Kidney glomerular epithelial cell (primary cell): ENCODE results near the gene PI4KA.
"Not testable (repeated sequence)": the region's sequence is repeated elsewhere in the genome, so short reads cannot be mapped to it uniquely, and the experiment has no call there.

Source experiments
- DNase-seq: peaks from one replicate; lab custom pipeline; 2025; lab: John Stamatoyannopoulos, UW

Gene PI4KA

GRCh38 chr22:20724676-20725454, 133.7 kb downstream of the PI4KA start:
- DNase-seq = no peak

- DNase-seq = no peak
These were observed 137.0 kb downstream of the PI4KA start for GRCh38 chr22:20721409-20722218.

GRCh38 chr22:20720692-20721408, 137.8 kb downstream of the PI4KA start:
- DNase-seq = no peak

DNA sequence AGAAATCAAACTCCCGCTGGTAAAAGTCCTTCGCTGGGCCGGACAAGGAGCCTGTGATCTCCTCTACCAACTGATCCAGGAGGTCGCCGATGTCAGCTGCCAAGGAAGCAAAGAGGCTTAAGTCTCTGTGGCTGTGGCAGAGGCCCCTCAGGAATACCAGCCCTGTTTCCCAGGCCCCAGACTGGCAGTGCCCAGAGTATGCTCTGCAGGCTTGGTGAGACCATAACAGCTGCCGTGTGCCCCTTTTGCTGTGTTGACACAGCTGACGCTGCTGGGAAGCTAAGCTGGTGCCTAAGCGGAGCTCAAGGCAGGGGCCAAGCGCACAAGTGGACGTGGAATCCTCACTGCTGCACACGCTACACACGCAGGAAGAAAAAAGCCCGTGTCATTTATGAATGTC, 139.9 kb downstream of the PI4KA start:
- not testable (repeated sequence) for DNase-seq

GRCh38 chr22:20717981-20718380, 140.6 kb downstream of the PI4KA start:
- DNase-seq = not testable (repeated sequence)

DNA sequence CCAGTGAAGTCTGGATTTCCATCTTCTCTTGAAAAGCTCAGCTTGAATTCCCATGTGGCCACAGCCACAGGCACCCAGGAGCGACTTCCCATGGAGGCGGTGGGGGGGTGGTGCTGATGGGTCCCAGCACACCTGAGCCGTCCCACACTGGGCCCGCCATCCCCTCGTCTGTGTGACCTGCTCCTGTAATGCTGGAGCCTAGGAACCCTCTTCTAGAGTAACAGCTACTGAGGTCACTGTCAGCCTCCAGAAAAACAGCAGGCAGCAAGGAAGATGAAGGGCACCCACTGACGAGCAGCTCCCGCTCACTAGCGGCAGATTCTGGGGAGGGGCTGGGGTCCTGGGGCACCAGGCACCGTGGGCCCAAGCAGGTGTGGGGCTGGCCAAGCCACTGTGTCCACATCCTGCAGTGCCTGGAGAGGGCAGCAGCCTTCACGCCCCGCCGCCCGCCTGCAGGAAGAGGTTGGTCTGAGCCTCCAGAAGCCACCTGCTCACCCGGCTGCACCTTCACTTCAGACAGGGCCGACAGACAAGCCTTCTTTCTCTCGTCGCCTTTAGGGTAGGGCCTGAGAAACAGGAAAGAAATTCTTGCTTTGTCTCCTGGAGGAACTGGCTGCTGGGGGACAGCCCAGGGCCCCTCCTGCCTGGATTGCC, 141.3 kb downstream of the PI4KA start:
- DNase-seq = not testable (repeated sequence)

DNA sequence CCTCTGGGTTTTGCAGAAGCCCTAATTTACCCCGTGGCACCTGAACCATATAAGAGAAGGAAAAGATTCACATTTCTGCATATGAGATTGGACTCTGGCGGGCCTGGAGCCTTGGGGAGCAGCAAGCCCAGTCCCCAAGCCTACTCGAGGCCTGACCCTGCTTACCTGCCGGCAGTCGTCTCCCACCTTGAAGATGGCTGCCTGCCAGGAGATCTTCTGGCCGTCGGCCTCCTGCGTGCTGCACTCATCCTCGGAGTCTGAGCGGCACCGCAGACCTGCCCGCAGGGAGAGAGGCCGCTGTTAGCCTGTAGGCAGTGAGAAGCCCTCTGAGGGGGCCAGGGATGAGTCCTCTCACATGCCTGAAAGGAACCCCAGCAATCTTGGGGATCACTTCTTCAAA, 145.5 kb downstream of the PI4KA start:
- not testable (repeated sequence) for DNase-seq

DNA sequence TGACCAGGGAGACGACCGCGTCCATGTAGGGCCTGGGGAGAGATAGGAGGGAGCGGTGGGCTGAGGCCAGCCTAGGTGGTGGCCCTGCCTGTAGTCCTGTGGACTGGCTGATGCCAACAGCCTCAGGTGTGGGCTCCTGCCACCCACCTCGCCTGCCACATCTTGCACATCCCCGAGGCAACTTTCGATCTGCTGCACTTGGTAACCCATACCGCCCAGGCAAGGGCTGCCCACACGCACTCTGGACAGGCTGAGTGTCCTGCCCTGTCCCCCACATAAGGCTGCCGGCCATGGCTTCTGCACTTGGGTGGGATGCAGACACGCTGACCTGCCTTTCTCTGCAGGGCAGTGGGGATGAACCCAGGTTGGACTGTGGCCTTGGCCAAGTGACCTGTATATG, 148.6 kb downstream of the PI4KA start:
- DNase-seq = not testable (repeated sequence)

DNA sequence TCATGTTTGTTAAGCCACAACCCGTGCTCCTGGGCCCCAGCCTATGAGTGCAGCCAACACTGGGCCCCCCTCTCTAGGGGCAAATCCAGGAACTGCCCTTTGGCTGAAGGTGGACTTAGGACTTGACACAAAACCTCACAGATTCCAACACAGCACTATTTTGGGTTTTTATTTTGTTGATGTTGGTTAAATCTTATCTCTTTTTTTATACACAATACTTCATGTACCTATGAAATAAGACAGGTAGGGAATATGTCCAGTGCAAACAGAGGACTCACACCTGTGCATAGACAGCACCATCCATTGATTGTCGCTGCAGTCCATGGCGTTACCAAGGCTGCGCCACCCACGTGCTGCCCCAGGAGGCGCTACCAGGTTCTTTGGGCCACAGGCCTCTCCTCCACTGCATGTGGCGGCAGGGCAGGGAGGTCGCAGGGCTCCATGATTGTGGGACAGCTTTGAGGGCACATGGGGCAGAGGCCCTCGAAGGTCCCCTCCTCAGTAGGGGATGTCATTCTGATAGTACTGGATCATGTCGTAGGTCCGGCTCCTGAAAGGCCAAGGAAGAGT, 151.0 kb downstream of the PI4KA start:
- not testable (repeated sequence) for DNase-seq

GRCh38 chr22:20703816-20704609, 154.6 kb downstream of the PI4KA start:
- DNase-seq = not testable (repeated sequence)

DNA sequence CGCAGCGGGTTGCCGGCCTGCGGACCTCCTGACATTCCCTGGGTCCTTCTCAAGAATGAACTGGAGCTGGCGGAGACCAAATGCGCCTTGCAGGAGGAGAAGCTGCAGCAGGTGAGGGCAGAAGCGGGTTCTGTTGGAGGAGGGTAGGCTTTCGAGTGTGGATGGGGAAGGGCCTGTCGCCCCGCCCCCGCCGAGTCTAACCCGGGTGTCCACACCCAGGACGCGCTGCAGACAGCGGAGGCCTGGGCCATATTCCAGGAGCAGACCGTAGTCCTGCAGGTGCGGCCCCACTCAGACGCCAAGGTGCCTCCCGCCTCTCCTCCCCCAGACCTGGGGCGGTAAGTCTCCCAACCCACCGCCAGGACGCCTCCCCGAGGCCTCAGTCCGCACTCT, 155.2 kb downstream of the PI4KA start:
- DNase-seq = not testable (repeated sequence)

DNA sequence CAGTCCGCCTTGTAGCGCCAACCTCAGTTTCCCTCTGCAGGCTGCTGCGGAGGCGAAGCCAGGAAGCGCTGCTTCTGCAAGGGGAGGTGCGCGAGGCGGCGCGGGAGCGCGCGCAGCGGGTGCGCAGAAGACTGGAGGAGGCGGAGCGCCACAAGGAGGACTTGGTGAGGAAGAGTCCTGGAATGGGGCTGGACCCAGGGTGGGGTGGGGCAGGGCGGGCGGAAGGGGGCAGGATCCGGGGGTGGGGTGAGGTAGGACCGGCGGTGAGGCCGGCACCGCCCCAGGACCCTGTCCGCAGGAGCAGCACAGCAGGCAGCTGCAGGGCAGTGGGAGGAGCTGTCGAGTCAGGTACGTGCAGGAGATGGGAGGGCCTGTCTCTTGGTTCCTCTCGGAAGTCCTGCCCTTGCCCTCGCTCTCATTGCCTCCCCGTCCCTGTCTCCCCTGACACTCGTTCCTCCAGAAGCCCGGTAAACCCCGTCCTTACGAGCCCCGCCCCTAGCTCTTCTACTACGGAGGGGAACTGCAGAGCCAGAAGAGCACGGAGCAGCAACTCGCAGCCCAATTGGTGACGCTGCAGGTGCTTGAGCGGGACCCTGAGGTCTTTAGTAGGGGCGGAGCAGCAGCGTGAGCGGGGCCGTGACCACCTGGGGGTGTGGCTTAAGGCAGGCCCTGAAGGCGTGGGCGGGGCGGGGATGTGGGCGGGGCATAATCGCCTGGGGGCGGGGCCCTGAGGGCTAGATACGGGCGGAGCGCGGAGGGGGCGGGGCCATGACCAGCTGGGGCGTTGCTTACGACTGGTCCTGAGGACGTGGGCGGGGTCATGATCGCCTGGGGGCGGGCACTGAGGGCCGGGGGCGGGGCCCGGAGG, 155.8 kb downstream of the PI4KA start:
- peak; percentile 91 for DNase-seq

DNA sequence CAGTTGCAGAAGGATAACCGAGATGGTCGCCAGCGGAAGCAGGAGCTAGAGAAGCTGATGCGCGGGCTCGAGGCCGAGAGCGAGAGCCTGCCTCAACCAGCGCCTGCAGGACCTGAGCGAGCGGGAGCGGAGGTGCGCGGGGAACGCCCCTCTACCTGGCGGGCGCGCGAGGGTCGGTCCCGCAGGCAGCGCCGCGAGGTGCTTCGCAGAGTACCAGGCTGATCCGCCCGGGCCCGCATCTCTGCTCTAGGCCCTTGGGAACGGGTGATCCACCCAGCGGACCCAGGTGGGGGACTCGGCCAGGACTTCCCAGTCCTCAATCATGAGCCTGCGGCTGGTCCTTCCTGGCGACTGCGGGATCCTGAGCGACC, 156.5 kb downstream of the PI4KA start:
- not testable (repeated sequence) for DNase-seq

- not testable (repeated sequence) for DNase-seq
These were observed 156.9 kb downstream of the PI4KA start for GRCh38 chr22:20701680-20702136.

GRCh38 chr22:20700347-20700746, 158.3 kb downstream of the PI4KA start:
- DNase-seq = not testable (repeated sequence)

- DNase-seq = not testable (repeated sequence)
These were observed 158.8 kb downstream of the PI4KA start for GRCh38 chr22:20699856-20700255.

DNA sequence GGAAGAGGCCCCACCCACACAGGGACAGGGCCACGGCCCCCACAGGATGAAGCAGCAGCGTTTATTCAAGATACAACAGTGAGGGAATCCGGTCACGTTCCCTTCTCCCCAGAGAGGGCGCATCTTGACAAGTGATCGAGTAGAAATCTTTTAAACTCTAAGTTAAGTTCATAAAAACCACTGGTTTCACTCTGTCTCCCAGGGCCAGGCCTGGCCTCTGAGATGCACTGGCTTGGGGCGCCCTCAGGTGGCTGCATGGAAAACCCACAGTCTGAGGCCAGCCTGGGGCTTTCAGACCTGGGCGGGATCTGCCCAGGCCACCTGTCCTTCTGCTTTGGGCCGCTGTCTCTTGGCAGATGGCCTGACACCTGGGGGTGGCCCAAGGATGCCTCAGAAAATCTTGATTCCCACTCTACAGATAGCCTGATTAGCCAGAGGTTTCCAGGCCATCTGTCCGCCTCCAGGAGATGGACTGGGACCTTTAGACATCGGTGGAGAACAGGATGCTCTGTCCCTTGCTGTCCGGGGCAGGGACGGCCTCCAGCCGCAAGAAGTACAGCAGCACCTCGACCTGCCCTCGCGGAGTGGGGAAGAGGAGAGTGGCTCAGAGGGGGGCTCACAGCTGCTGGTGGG, 161.0 kb downstream of the PI4KA start:
- peak; percentile 63 for DNase-seq

GRCh38 chr22:20696056-20696455, 162.6 kb downstream of the PI4KA start:
- not testable (repeated sequence) for DNase-seq

- not testable (repeated sequence) for DNase-seq
These were observed 163.4 kb downstream of the PI4KA start for GRCh38 chr22:20695205-20695604.
